Mucosa of rectum (tissue), 2 donors: Measurements from ENCODE around the gene ALDH9A1.
"Not testable (repeated sequence)": the region's sequence is repeated elsewhere in the genome, so short reads cannot be mapped to it uniquely, and the experiment has no call there.

ENCODE experiments used
- H3K27ac ChIP-seq, 2 donors: one replicate each; pipeline ENCODE4 v1.7.0; 2013; ENCODE audit warnings: inconsistent platforms in 2 of 2, low read depth in 2 of 2, low read length in 2 of 2
- H3K27me3 ChIP-seq, 2 donors: one replicate each; pipeline ENCODE4 v1.7.0; 2013; ENCODE audit warnings: low read length in 2 of 2; ENCODE audit not compliant: control insufficient read depth in 2 of 2, insufficient read depth in 2 of 2
- H3K36me3 ChIP-seq, 2 donors: one replicate each; pipeline ENCODE4 v1.7.0; 2013; ENCODE audit warnings: low read length in 2 of 2; ENCODE audit not compliant: control insufficient read depth in 2 of 2, insufficient read depth in 2 of 2
- H3K4me1 ChIP-seq, 2 donors: one replicate each; pipeline ENCODE4 v1.7.0; 2013; ENCODE audit warnings: low read length in 2 of 2, mild to moderate bottlenecking in 1 of 2; ENCODE audit not compliant: control insufficient read depth in 2 of 2, insufficient read depth in 2 of 2
- H3K4me3 ChIP-seq, 2 donors: one replicate each; pipeline ENCODE4 v1.7.0; 2013; ENCODE audit warnings: low read length in 2 of 2
- H3K9ac ChIP-seq, 2 donors: one replicate each; pipeline ENCODE4 v1.7.0; 2013; ENCODE audit warnings: low read length in 2 of 2, low read depth in 1 of 2, mild to moderate bottlenecking in 1 of 2
- H3K9me3 ChIP-seq, 2 donors: one replicate each; pipeline ENCODE4 v1.7.0; 2013; ENCODE audit warnings: low read length in 2 of 2; ENCODE audit not compliant: control insufficient read depth in 2 of 2
- donor health status: healthy.
- donor health status: Normal muscosa, but diverticular disease.

ALDH9A1 gene

DNA sequence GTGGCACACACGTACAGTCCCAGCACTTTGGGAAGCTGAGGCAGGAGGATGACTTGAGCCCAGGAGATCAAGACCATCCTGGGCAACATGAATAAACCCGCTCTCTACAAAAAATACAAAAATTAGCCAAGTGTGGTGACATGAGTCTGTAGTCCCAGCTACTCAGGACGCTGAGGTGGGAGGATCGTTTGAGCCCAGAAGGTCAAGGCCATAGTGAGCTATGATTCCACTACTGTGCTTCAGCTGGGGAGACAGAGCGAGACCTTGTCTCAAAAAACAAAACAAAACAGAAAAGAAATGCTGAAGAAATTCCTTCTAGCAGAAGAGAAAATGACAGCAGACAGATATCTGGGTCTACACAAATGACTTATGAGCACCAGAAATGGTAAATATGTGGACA, 10.3 kb downstream of the ALDH9A1 start:
- Histone ChIP-seq H3K9me3 (no peaks in the 10 kb centered on the region), H3K27ac (no peak overlapping the region), H3K4me3 (no peak overlapping the region), H3K27me3 (no peaks in the 10 kb centered on the region), H3K9ac (no peak overlapping the region), H3K4me1 (no peaks in the 10 kb centered on the region), H3K36me3 (peaks cover 4 to 13% of the 10 kb centered on the region in 2 donors)

DNA sequence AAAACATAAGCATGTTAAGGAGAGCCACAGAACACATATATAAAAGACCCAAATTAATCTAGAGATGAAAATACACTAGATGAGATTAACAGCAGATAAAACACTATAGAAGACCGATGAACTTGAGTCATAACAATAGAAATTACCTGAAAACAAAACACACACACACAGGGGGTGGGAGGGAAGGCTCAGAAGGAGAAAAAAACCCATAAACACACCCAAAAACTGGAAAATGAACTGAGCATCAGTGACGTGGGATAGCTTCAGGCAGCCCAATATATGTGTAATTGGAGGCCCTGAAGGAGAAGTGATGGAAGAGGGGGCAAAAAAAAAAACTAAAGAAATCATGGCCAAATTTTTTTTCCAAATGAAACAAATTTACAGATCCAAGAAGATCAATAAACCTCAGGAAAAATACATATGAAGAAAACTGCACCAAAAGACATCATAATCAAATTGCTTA, 11.4 kb downstream of the ALDH9A1 start:
- Histone ChIP-seq H3K27ac (no peak overlapping the region), H3K4me1 (no peaks in the 10 kb centered on the region), H3K9me3 (no peaks in the 10 kb centered on the region), H3K36me3 (peaks cover 14 to 17% of the 10 kb centered on the region in 2 donors), H3K27me3 (no peaks in the 10 kb centered on the region), H3K4me3 (no peak overlapping the region), H3K9ac (no peak overlapping the region)

DNA sequence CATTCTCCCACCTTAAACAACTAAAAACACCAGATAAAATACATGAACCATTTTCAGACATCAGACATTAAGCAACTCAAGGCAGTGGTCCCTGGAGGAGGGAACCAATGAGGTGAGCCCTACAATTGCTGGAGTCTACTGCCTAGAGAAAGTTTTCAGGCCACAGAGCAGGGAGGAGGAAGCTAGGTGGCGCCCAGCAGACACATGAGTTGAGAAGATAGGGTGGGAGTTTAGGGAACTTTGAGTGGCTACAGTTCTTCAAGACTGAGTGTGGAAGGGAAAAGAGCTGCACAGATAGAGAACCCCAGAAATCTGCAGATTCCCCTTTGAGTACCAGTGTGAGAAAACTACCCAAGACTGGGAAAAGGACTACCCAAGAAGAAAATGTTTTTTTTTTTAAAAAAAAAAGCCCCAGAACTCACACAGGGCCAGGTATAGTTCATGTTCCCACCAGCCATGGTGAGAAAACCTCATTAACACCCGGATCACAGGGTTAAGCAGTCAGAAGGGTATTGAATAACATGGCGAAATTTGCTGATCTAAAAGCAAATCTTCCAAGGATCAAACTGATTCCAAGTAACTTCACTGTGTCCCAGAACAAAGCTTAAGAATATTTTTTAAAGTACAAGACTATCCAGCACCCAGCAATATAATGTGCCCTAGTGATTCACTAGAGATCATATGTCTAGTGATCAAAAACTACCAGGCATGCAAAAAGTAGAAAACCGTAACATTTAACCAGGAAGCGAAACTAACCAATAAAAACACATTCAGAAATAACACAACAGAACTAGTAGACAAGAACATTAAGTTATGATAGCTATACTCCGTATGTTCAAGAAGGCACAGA, 12.0 kb downstream of the ALDH9A1 start:
- H3K4me1 ChIP-seq: no peaks in the 10 kb centered on the region
- no peaks in the 10 kb centered on the region for H3K9me3 ChIP-seq
- no peak overlapping the region for H3K27ac ChIP-seq
- H3K27me3 ChIP-seq: no peaks in the 10 kb centered on the region
- H3K36me3 ChIP-seq: peaks cover 19 to 22% of the 10 kb centered on the region in 2 donors
- no peak overlapping the region for H3K4me3 ChIP-seq
- no peak overlapping the region for H3K9ac ChIP-seq

DNA sequence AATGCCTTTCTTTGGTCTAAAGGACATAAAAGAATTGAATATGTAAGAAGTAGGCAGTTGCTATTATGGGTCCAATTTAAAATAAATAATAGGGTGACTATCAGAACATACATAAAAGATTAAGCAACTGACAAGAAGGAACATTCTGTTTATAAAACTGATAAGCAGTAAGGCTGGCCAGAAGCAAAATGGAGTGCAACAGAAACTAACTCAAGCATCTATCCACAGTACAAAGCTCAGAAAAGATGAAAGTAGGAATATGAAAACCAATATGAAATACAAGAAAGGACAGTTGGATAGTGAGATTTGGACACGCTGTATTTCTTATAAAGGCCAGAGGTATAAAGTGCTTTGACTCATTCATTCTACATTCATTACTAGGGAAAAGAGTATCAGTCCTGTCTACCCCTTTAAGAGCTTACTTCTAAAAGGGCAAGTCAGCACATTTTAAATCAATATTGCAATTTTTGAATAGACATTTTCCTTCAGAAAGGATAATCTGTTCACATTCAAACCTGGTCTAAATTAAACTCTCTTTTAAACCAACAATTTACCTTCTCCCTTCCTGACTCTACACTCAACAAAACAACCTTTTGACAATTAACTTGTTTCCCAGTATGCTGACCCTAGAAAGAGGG, 14.4 kb downstream of the ALDH9A1 start:
- H3K9me3 ChIP-seq: no peaks in the 10 kb centered on the region
- peaks cover 36 to 39% of the 10 kb centered on the region in 2 donors for H3K36me3 ChIP-seq
- H3K27me3 ChIP-seq: no peaks in the 10 kb centered on the region
- no peak overlapping the region for H3K4me3 ChIP-seq
- H3K27ac ChIP-seq: no peak overlapping the region
- H3K4me1 ChIP-seq: no peaks in the 10 kb centered on the region
- H3K9ac ChIP-seq: no peak overlapping the region

DNA sequence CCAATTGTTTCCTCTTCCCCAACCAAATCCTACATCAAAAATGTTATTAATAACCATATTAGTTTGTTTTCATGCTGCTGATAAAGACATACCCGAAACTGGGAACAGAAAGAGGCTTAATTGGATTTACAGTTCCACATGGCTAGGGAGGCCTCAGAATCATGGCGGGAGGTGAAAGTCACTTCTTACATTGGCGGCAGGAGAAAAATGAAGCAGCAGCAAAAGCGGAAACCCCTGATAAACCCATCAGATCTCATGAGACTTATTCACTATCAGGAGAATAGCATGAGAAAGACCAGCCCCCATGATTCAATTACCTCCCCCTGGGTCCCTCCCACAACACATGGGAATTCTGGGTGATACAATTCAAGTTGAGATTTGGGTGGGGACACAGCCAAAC, 17.6 kb downstream of the ALDH9A1 start:
- not testable (repeated sequence) for H3K4me3 ChIP-seq, H3K27ac ChIP-seq, H3K27me3 ChIP-seq, H3K4me1 ChIP-seq, H3K9me3 ChIP-seq, H3K9ac ChIP-seq
- peaks cover 46 to 47% of the 10 kb centered on the region in 2 donors for H3K36me3 ChIP-seq

DNA sequence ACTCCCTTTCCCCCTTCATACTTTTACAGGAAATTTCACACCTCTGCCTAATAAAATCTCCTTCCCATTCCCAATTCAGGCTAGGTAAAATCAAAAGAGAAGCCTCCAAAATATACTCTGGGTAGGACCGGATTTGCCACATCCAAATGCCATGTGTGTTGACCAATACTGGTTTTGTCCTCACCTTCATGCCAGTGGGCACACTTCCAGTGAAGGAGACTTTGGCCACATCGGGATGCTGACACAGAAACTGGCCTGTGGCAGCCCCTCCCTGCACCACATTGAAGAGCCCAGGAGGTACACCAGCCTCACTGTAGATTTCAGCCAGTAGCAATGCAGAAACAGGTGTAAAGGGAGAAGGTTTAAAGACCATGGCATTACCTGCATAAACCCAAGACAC, 18.1 kb downstream of the ALDH9A1 start:
- Histone ChIP-seq H3K36me3 (peaks cover 42 to 45% of the 10 kb centered on the region in 2 donors), H3K27ac (no peak overlapping the region), H3K4me3 (no peak overlapping the region), H3K9me3 (no peaks in the 10 kb centered on the region), H3K27me3 (no peaks in the 10 kb centered on the region), H3K4me1 (no peaks in the 10 kb centered on the region), H3K9ac (no peak overlapping the region)

DNA sequence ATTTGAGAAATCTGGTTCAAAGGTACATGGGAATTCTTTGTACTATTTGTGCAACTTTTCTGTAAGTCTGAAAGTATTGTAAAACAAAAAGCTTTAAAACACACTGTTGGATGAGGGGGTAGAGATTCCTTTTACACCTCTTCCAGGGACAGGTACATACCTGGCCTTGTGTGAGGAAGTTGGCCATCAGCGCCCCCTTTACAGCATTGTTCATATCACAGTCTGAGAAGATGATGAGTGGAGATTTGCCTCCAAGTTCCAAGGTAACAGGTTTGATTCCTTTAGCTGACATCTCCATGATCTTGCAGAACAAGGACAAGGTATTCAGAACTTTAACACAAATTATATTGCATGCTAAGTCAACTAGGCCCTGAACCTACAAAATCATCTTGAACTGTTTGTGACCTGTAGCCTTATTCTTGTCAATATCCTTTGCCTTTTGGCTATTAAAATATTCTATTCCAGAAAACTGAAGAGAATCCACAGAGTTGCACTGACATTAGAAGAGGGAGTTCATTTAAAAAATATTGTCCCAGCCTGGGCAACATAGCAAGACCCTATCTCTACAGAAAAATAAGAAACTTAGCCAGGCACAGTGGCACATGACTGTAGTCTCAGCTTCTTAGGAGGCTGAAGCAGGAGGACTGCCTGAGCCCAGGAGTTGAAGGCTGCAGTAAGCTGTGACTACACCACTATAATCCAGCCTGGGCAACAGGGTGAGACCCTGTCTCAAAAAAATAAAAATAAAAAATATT, 18.9 kb downstream of the ALDH9A1 start:
- no peak overlapping the region for H3K27ac ChIP-seq
- H3K4me1 ChIP-seq: no peaks in the 10 kb centered on the region
- H3K27me3 ChIP-seq: no peaks in the 10 kb centered on the region
- H3K9me3 ChIP-seq: no peaks in the 10 kb centered on the region
- no peak overlapping the region for H3K9ac ChIP-seq
- no peak overlapping the region for H3K4me3 ChIP-seq
- H3K36me3 ChIP-seq: peaks cover 42 to 46% of the 10 kb centered on the region in 2 donors

DNA sequence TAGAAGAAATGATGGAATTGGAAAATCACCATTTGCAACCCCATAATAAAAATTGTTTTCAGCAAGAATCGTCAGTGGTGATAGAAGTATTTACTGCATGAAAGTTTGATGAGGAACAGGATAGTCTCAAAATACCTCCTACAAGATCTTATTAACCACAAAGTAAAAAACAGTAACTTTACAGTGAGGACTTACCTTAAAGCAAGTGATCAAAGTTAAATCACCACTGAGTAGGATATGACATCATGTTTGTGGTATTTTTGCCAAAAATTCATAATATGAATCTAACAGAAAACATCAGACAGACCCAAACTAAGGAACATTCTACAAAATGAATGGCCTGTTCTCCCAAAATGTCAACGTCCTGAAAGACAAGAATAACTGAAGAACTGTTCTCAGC, 19.9 kb downstream of the ALDH9A1 start:
- Histone ChIP-seq H3K9ac (no peak overlapping the region), H3K27me3 (no peaks in the 10 kb centered on the region), H3K4me3 (no peak overlapping the region), H3K9me3 (no peaks in the 10 kb centered on the region), H3K4me1 (no peaks in the 10 kb centered on the region), H3K36me3 (peaks cover 40 to 46% of the 10 kb centered on the region in 2 donors), H3K27ac (no peak overlapping the region)

DNA sequence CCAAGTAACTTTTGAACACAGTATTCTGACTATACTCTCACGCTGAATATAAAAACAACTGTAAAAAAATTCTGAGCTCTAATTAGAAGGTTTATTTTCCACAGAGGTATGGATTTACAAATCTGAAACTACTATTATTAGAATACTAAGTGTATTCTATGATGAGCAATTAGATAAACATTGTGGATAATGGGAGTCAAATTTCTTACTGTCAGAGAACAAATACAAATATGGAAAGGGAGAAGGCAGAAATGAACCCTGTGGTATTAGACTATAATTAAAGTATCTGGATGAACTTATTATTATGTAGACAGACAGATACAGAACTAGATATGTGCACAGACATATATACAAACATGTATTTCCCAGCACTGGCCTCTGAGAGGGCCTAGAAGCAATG, 22.6 kb downstream of the ALDH9A1 start:
- Histone ChIP-seq H3K9ac (no peak overlapping the region), H3K27me3 (no peaks in the 10 kb centered on the region), H3K27ac (no peak overlapping the region), H3K36me3 (peaks cover 26 to 33% of the 10 kb centered on the region in 2 donors), H3K4me1 (no peaks in the 10 kb centered on the region), H3K9me3 (no peaks in the 10 kb centered on the region), H3K4me3 (no peak overlapping the region)

DNA sequence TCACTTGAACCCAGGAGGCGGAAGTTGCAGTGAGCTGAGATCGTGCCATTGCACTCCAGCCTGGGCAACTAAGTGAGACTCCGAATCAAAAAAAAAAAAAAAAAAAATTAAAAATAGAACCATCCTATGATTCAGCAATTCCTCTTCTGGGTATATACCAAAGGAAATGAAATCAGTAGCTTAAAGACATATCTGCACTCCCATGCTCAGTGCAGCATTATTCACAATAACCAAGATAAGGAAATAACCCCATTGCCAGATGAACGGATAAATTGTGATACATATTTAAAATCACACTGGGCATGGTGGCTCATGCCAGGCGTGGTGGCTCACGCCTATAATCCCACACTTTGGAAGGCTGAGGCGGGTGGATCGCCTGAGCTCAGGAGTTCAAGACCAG, 23.8 kb downstream of the ALDH9A1 start:
- Histone ChIP-seq H3K27ac (no peak overlapping the region), H3K36me3 (peaks cover 20 to 27% of the 10 kb centered on the region in 2 donors), H3K9ac (no peak overlapping the region), H3K9me3 (no peaks in the 10 kb centered on the region), H3K4me1 (no peaks in the 10 kb centered on the region), H3K27me3 (no peaks in the 10 kb centered on the region), H3K4me3 (no peak overlapping the region)
